GM12865 (cell line): ENCODE data around the gene DZANK1.
"Not testable (repeated sequence)": the region's sequence is repeated elsewhere in the genome, so short reads cannot be mapped to it uniquely, and the experiment has no call there.

Source experiments
- DNase-seq: peaks from one replicate; pipeline ENCODE4 v3.0.0; 2010; ENCODE audit warnings: low read depth
- H3K4me3 ChIP-seq: 2 replicates; pipeline ENCODE4 v1.5.1; 2011; ENCODE audit warnings: mild to moderate bottlenecking, low read depth, low read length, control low read depth
- TF ChIP-seq, protein P1 (sequence below): IDR thresholded peaks from 2 replicates; pipeline ENCODE4 v1.5.1; 2011; ENCODE audit warnings: low read length, control low read depth, low read depth, inconsistent platforms; ENCODE audit not compliant: insufficient read depth; ENCODE audit errors: missing control alignments

Gene DZANK1

DNA sequence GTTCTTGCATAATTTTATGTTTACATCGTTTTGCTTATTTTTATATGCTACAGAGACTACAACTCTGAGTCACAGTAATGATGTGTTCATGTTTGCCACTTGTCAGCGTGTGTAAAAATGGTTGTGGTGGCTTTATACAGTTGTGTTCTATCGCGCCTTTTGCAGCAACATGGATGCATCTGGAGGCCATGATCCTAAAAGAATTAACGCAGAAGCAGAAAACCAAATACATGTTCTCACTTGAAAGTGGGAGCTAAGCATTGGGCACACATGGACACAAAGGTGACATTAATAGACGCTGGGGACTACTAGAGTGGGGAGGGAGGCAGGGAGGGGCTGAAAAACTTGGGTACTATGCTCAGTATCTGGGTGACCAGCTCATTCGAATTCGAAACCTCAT is 39.9 kb upstream of the DZANK1 start:
- peak overlapping the region; percentile 97 for H3K4me3 ChIP-seq
- TF ChIP-seq, protein P1, sequence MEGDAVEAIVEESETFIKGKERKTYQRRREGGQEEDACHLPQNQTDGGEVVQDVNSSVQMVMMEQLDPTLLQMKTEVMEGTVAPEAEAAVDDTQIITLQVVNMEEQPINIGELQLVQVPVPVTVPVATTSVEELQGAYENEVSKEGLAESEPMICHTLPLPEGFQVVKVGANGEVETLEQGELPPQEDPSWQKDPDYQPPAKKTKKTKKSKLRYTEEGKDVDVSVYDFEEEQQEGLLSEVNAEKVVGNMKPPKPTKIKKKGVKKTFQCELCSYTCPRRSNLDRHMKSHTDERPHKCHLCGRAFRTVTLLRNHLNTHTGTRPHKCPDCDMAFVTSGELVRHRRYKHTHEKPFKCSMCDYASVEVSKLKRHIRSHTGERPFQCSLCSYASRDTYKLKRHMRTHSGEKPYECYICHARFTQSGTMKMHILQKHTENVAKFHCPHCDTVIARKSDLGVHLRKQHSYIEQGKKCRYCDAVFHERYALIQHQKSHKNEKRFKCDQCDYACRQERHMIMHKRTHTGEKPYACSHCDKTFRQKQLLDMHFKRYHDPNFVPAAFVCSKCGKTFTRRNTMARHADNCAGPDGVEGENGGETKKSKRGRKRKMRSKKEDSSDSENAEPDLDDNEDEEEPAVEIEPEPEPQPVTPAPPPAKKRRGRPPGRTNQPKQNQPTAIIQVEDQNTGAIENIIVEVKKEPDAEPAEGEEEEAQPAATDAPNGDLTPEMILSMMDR: no peak
- peak; percentile 7 for DNase-seq

DNA sequence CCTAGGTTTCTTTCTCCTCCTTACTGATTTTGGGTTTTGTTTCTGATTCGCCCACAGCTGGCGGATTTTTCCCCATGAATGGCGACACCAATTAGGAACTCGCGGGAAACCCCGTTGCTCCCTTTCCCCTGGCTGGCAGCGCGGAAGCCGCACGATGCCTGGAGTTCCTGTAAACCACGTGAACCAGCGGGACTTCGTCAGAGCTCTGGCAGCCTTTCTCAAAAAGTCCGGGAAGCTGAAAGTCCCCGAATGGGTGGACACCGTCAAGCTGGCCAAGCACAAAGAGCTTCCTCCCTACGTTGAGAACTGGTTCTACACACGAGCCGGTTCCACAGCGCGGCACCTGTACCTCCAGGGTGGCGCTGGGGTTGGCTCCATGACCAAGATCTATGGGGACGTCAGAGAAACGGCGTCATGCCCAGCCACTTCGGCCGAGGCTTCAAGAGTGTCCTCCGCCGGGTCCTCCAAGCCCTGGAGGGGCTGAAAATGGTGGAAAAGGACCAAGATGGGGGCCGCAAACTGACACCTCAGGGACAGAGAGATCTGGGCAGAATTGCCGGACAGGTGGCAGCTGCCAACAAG is 37.7 kb upstream of the DZANK1 start:
- TF ChIP-seq, protein P1: no peak
- H3K4me3 ChIP-seq: no peak overlapping the region

DNA sequence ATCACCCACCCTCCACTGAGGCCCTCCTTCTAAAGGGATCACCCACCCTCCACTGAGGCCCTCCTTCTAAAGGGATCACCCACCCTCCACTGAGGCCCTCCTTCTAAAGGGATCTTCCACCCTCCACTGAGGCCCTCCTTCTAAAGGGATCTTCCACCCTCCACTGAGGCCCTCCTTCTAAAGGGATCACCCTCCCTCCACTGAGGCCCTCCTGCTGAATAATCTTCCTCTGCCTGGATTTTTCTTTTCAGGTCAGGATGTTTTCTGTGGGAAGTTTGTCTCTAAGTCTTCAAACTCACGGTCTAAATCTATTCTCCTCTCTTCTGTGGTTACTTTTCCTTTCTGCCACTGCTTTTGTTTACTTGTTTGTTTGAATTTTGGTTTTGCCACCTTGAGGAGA is 34.8 kb upstream of the DZANK1 start:
- DNase-seq, H3K4me3 ChIP-seq: not testable (repeated sequence)

More for the DNA sequence above, 37.7 kb upstream of the DZANK1 start:
- DNase-seq: no peak

DNA sequence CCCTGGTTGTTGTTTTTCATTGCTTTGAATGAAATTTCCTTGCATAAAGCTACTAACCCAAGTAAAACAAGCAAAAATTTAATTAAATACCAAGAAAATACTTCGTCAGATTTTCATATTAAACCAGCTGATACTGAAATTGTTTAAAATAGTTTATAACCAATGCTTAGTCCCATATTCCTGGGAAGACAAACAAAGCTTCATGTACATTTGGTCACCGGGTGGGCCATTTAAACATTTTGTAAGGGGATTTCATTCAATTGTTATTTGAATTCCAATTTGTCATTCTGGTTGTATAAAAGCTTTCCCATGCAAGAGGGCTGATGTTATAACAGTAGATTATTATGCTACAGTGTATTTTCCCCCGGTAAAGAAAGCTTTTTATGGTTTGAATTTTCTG is 30.8 kb upstream of the DZANK1 start:
- TF ChIP-seq, protein P1: no peak
- peak overlapping the region; percentile 79 for H3K4me3 ChIP-seq
- no peak for DNase-seq

DNA sequence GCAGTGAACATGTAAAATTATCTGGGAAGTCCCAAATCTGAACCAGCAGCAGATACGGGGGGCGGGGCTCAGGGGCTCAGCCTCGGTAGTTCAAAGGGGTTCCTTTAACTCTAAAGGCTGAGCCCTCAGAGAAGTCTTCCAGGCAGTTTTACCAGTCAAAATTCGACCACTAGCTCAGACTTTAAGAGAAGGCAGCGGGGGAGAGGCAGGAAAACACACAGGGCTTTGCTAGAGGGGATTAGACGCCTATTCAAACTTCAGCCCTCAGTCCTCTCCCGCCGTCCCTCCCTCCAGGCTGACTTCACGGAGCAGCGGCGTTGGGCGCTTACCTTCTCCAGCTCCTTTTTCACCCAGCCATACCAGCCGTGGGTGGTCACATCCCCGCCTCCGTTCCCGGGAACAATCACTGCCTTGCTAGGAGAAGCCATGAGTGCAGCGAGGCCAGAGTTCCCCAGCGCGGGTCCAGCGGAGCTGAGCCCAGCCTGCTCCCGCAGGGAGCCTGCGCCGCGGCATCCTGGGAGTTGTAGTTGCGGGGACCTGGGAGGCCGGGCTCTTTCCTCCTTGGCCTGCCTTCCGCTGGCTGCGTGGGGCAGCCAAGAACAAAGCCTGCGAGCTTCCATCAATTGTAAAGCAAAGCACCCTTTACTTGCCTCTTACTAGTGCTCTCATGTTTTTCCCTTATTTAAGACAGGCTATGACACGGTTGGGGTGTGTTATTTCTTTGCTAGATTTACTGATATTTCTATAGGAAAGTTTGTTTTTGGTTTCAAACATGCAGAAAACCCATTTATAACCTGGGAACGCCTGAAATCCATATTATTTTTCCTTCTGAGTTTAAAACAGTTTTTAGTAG is 30.1 kb upstream of the DZANK1 start, which contains the start of gene RBBP9:
RBBP9 (minus strand) TSS at position 486 of the 853 bp plus-strand sequence; CDS start at position 428, 58 bp downstream.
- peak; percentile 87 for DNase-seq
- TF ChIP-seq, protein P1: no peak
- peak within 1 kb of the TSS; percentile 79 for H3K4me3 ChIP-seq

DNA sequence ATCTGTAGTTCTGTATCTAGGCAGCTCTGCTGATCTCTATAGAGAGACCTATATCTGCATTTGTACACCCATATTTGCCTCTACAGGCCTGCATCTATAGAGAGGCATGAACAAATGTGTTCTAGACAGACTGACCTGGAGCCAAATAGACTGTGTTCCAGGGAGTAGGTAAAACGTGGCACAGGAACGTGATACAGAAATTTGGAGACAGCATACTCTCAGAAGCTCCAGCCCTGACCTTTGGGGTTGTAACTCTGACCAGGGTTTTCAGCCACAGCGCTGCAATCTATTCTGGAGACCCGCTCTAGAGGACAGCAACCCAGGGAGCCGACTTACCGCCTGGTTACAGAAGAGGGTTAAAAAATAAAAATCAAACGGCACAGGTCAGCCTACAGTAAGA is 29.2 kb upstream of the DZANK1 start:
- TF ChIP-seq, protein P1: no peak
- peak overlapping the region; percentile 79 for H3K4me3 ChIP-seq
- DNase-seq: peak; percentile 47

DNA sequence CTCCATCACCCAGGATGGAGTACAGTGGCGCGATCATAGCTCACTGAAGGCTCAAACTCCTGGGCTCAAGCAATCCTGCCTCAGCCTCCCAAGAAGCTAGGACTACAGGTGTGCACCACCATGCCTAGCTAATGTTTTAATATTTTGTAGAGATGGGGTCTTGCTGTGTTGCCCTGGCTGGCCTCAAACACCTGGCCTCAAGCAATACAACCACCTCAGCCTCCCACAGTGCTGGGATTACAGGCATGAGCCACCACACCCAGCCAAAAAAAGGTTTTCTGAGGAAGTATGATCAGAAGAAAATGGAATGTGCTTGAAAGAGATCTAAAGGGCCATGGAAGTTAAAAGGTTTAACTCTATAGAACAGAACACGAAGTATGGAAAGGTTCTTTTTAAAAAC is 21.5 kb upstream of the DZANK1 start:
- DNase-seq: no peak
- TF ChIP-seq, protein P1: no peak
- no peak overlapping the region for H3K4me3 ChIP-seq
